Activated naive CD4-positive, alpha-beta T cell (primary cell): ENCODE measurements around the gene HS3ST3B1.

Experiments
- DNase-seq, 4 experiments: peaks; one replicate each; lab custom pipeline; 2025; lab: John Stamatoyannopoulos, UW

The HS3ST3B1 gene

GRCh38 chr17:14321476-14321949 is 20.6 kb downstream of the HS3ST3B1 start:
- DNase-seq = no peak

- no peak for DNase-seq
Observed at GRCh38 chr17:14321980-14322776, 21.3 kb downstream of the HS3ST3B1 start.

GRCh38 chr17:14323522-14323981 is 22.7 kb downstream of the HS3ST3B1 start:
- no peak for DNase-seq

GRCh38 chr17:14325618-14326167 is 24.8 kb downstream of the HS3ST3B1 start:
- no peak for DNase-seq

GRCh38 chr17:14329900-14330491 is 29.1 kb downstream of the HS3ST3B1 start:
- DNase-seq = no peak

GRCh38 chr17:14330492-14330962 is 29.6 kb downstream of the HS3ST3B1 start:
- no peak for DNase-seq

- DNase-seq = no peak
Observed at GRCh38 chr17:14331225-14331981, 30.5 kb downstream of the HS3ST3B1 start.

GRCh38 chr17:14331982-14332298 is 31.1 kb downstream of the HS3ST3B1 start:
- DNase-seq = no peak

GRCh38 chr17:14332331-14332730 is 31.4 kb downstream of the HS3ST3B1 start:
- no peak for DNase-seq

GRCh38 chr17:14333506-14333905 is 32.6 kb downstream of the HS3ST3B1 start:
- no peak for DNase-seq

GRCh38 chr17:14334276-14334840 is 33.5 kb downstream of the HS3ST3B1 start:
- no peak for DNase-seq

GRCh38 chr17:14334919-14335318 is 34.0 kb downstream of the HS3ST3B1 start:
- no peak for DNase-seq

GRCh38 chr17:14336418-14336817 is 35.5 kb downstream of the HS3ST3B1 start:
- no peak for DNase-seq

GRCh38 chr17:14337596-14338079 is 36.8 kb downstream of the HS3ST3B1 start:
- DNase-seq = no peak

GRCh38 chr17:14340857-14341754 is 40.2 kb downstream of the HS3ST3B1 start:
- no peak for DNase-seq

GRCh38 chr17:14341866-14342265 is 41.0 kb downstream of the HS3ST3B1 start:
- DNase-seq = no peak

GRCh38 chr17:14346801-14347200 is 45.9 kb downstream of the HS3ST3B1 start:
- no peak for DNase-seq

- DNase-seq = no peak
Observed at GRCh38 chr17:14351493-14351892, 50.6 kb downstream of the HS3ST3B1 start.

GRCh38 chr17:14352136-14352535 is 51.3 kb downstream of the HS3ST3B1 start:
- no peak for DNase-seq

GRCh38 chr17:14353861-14354474 is 53.1 kb downstream of the HS3ST3B1 start:
- DNase-seq = no peak
